Measurements from ENCODE around the gene IFITM2. TPM values are rescaled to one million over a fixed set of nuclear protein-coding genes. Genes with fewer than 3 reads are reported as not detected.

IFITM2 gene
- polyA plus RNA-seq, 1 donor (not counting 4 experiments of a cell fraction or from before 2014, with no cell fraction given) = 83.0 TPM

- H3K4me3 ChIP-seq (ENCODE audit: control insufficient read depth in 2 of 3, extremely low read depth in 1 of 3, insufficient read depth in 2 of 3, low read depth in 1 of 3, low read length in 3 of 3) = no peak overlapping the region
- H3K4me2 ChIP-seq (ENCODE audit: control insufficient read depth, extremely low read depth, insufficient read depth, low read depth, low read length) = no peak overlapping the region
- peaks cover 75% of the 10 kb centered on the region for H3K27me3 ChIP-seq (ENCODE audit: control insufficient read depth, extremely low read depth, insufficient read depth, low read length)
- no peaks in the 10 kb centered on the region for H3K79me2 ChIP-seq (ENCODE audit: control insufficient read depth, insufficient read depth, low read length)
- DNase-seq (ENCODE audit: low read depth, low spot score) (no peak), FAIRE-seq (no peak)
- no peak overlapping the region for H2AFZ ChIP-seq (ENCODE audit: control insufficient read depth, low read length)
- H3K27ac ChIP-seq (ENCODE audit: control insufficient read depth, insufficient read depth, low read length) = no peak overlapping the region
- no peaks in the 10 kb centered on the region for H3K9me1 ChIP-seq (ENCODE audit: control insufficient read depth, extremely low read depth, insufficient read depth, low read length)
- no peaks in the 10 kb centered on the region for H3K9me3 ChIP-seq (ENCODE audit: control insufficient read depth, low read depth, low read length)
- H3K9ac ChIP-seq (ENCODE audit: control insufficient read depth, extremely low read depth, insufficient read depth, low read length) = no peak overlapping the region
- peaks cover under 1% of the 10 kb centered on the region for H3K4me1 ChIP-seq (ENCODE audit: control insufficient read depth, extremely low read depth, insufficient read depth, low read length)
- dilution Hi-C loops (cut with MboI; ENCODE audit: extremely low pct_ligation_motif_present, low sequenced_read_pairs) = no loop called here
- no peaks in the 10 kb centered on the region for H4K20me1 ChIP-seq (ENCODE audit: control insufficient read depth, extremely low read depth, insufficient read depth, low read length)
- no peaks in the 10 kb centered on the region for H3K36me3 ChIP-seq (ENCODE audit: control insufficient read depth in 2 of 2, extremely low read depth in 1 of 2, insufficient read depth in 2 of 2, low read length in 2 of 2)
- no peak for TF ChIP-seq EZH2 (IDR thresholded peaks at IDR 0.05; ENCODE audit: low read length)
- no peak for TF ChIP-seq CTCF (optimal IDR thresholded peaks at IDR 0.05 in 1 of 3, IDR thresholded peaks at IDR 0.05 in 1 of 3, conservative IDR thresholded peaks at IDR 0.05 in 1 of 3; ENCODE audit: extremely low read depth in 1 of 3, insufficient read depth in 2 of 3, low read length in 3 of 3)
These were observed 24.8 kb upstream of the IFITM2 start for GRCh38 chr11:282630-283360.

- Histone ChIP-seq H3K36me3 (ENCODE audit: control insufficient read depth in 2 of 2, extremely low read depth in 1 of 2, insufficient read depth in 2 of 2, low read length in 2 of 2) (no peaks in the 10 kb centered on the region), H3K9ac (ENCODE audit: control insufficient read depth, extremely low read depth, insufficient read depth, low read length) (no peak overlapping the region), H2AFZ (ENCODE audit: control insufficient read depth, low read length) (no peak overlapping the region), H3K4me3 (ENCODE audit: control insufficient read depth in 2 of 3, extremely low read depth in 1 of 3, insufficient read depth in 2 of 3, low read depth in 1 of 3, low read length in 3 of 3) (no peak overlapping the region), H3K9me3 (ENCODE audit: control insufficient read depth, low read depth, low read length) (no peaks in the 10 kb centered on the region), H3K4me1 (ENCODE audit: control insufficient read depth, extremely low read depth, insufficient read depth, low read length) (peaks cover 7% of the 10 kb centered on the region), H3K9me1 (ENCODE audit: control insufficient read depth, extremely low read depth, insufficient read depth, low read length) (no peaks in the 10 kb centered on the region), H3K79me2 (ENCODE audit: control insufficient read depth, insufficient read depth, low read length) (no peaks in the 10 kb centered on the region), H3K27ac (ENCODE audit: control insufficient read depth, insufficient read depth, low read length) (no peak overlapping the region), H3K4me2 (ENCODE audit: control insufficient read depth, extremely low read depth, insufficient read depth, low read depth, low read length) (no peak overlapping the region), H4K20me1 (ENCODE audit: control insufficient read depth, extremely low read depth, insufficient read depth, low read length) (no peaks in the 10 kb centered on the region), H3K27me3 (ENCODE audit: control insufficient read depth, extremely low read depth, insufficient read depth, low read length) (peaks cover 75% of the 10 kb centered on the region)
- dilution Hi-C loops (cut with MboI; ENCODE audit: extremely low pct_ligation_motif_present, low sequenced_read_pairs) = no loop called here
- FAIRE-seq (no peak), DNase-seq (ENCODE audit: low read depth, low spot score) (no peak)
- TF ChIP-seq EZH2 (IDR thresholded peaks at IDR 0.05; ENCODE audit: low read length) (no peak), CTCF (optimal IDR thresholded peaks at IDR 0.05 in 1 of 3, IDR thresholded peaks at IDR 0.05 in 1 of 3, conservative IDR thresholded peaks at IDR 0.05 in 1 of 3; ENCODE audit: extremely low read depth in 1 of 3, insufficient read depth in 2 of 3, low read length in 3 of 3) (no peak)
These were observed 24.1 kb upstream of the IFITM2 start for GRCh38 chr11:283405-284104.
